HepG2 (cell line): Measurements from ENCODE around the gene NCKAP1. TPM values are rescaled to one million over a fixed set of nuclear protein-coding genes. Genes with fewer than 3 reads are reported as not detected.
"Not testable (repeated sequence)": the region's sequence is repeated elsewhere in the genome, so short reads cannot be mapped to it uniquely, and the experiment has no call there.

ENCODE experiments used
- ATAC-seq: fragments of 200-7000 bp; cut with Tn5 transposase; 3 replicates; pipeline ENCODE4 v1.9.1; 2020; ENCODE audit warnings: mild to moderate bottlenecking, moderate library complexity
- BruUV-seq: library from RNA; stranded (reverse); fragments of 400-500 nt; replicated peaks from 2 replicates; lab custom pipeline; 2021; lab: Mats Ljungman, UMichigan
- CTCF ChIA-PET: fragments of 300-600 bp; formaldehyde crosslinking; extraction: SDS; loops from one replicate; lab custom pipeline; 2021; ENCODE audit warnings: low total read pairs, inconsistent platforms, low intra/inter-chr PET ratio; lab: Yijun Ruan, JAX
- POLR2A ChIA-PET: fragments of 350-600 bp; sonication (Branson Sonifier 250); formaldehyde crosslinking; loops from one replicate; lab custom pipeline; 2020; ENCODE audit warnings: antibody characterized with exemption, inconsistent platforms; lab: Yijun Ruan, JAX
- DNase-seq: peaks from one replicate; pipeline ENCODE4 v3.0.0-alpha.2; 2015; ENCODE audit warnings: low spot score
- FAIRE-seq: peaks from 3 replicates; lab custom pipeline; 2011; peaks lifted over from hg19 to GRCh38; lab: Jason Lieb, UNC
- H2AFZ ChIP-seq: one replicate; pipeline ENCODE4 v1.6.1; 2011; ENCODE audit warnings: low read length, inconsistent platforms
- H3K27ac ChIP-seq: fragments of 300-600 bp; 3 replicates; pipeline ENCODE4 v1.8.0; 2011; ENCODE audit warnings: mixed run types, mild to moderate bottlenecking, mixed read lengths, low read length, inconsistent platforms; ENCODE audit not compliant: insufficient read depth; ENCODE audit errors: extremely low read length
- H3K27me3 ChIP-seq, 2 experiments: fragments of 200-600 bp in 1 of 2; 2 replicates in 1 of 2; 3 replicates in 1 of 2; pipeline versions ENCODE4 v1.6.0 to v1.8.0; 2011; ENCODE audit warnings: low read length in 2 of 2, mild to moderate bottlenecking in 2 of 2, moderate library complexity in 2 of 2, inconsistent platforms in 1 of 2; ENCODE audit not compliant: insufficient read depth in 2 of 2, control insufficient read depth in 1 of 2
- H3K36me3 ChIP-seq, 2 experiments: fragments of 200-600 bp in 1 of 2; replicated peaks in 1 of 2; 2 replicates in 1 of 2; 3 replicates in 1 of 2; pipeline versions ENCODE4 v1.5.1 to v1.8.0; 2011; ENCODE audit warnings: low read length in 2 of 2, inconsistent platforms in 1 of 2; ENCODE audit not compliant: insufficient read depth in 2 of 2, control insufficient read depth in 1 of 2
- H3K4me1 ChIP-seq: 2 replicates; pipeline ENCODE4 v1.5.1; 2012; ENCODE audit warnings: low read length, inconsistent platforms; ENCODE audit not compliant: insufficient read depth
- H3K4me2 ChIP-seq: 2 replicates; pipeline ENCODE4 v1.6.0; 2011; ENCODE audit warnings: low read depth, low read length, inconsistent platforms
- H3K4me3 ChIP-seq, 3 experiments: fragments of 200-600 bp in 1 of 3; sonication (generic), shearing (Covaris generic) in 1 of 3; replicated peaks in 1 of 3; 2 replicates each; pipeline ENCODE4 v1.5.1; 2011 to 2016; ENCODE audit warnings: low read length in 3 of 3, inconsistent platforms in 2 of 3, low read depth in 2 of 3, mild to moderate bottlenecking in 2 of 3, control low read depth in 1 of 3, mixed read lengths in 1 of 3; ENCODE audit not compliant: insufficient read depth in 1 of 3
- H3K79me2 ChIP-seq: one replicate; pipeline ENCODE4 v1.6.1; 2011; ENCODE audit warnings: low read length, inconsistent platforms; ENCODE audit not compliant: insufficient read depth
- H3K9ac ChIP-seq: 2 replicates; pipeline ENCODE4 v1.6.0; 2011; ENCODE audit warnings: mild to moderate bottlenecking, low read depth, low read length, inconsistent platforms; ENCODE audit not compliant: insufficient read depth
- H3K9me3 ChIP-seq: 2 replicates; pipeline ENCODE4 v1.5.1; 2012; ENCODE audit warnings: mild to moderate bottlenecking, low read length
- H4K20me1 ChIP-seq: 2 replicates; pipeline ENCODE4 v1.6.0; 2011; ENCODE audit warnings: inconsistent platforms, mild to moderate bottlenecking, low read length, moderate library complexity; ENCODE audit not compliant: insufficient read depth
- CC2D1A ChIP-seq: sonication (generic); formaldehyde crosslinking; IDR thresholded peaks from 2 replicates; pipeline ENCODE4 v1.8.1; 2023; ENCODE audit warnings: mild to moderate bottlenecking, missing genetic modification reagents
- GMEB2 ChIP-seq: IDR thresholded peaks from 2 replicates; pipeline ENCODE4 v1.6.1; 2016; ENCODE audit warnings: missing biosample characterization, missing genetic modification reagents, low read depth
- HMG20B ChIP-seq: conservative IDR thresholded peaks from 2 replicates; pipeline ENCODE4 v1.6.1; 2016; ENCODE audit warnings: missing genetic modification reagents, missing compliant biosample characterization
- RFX3 ChIP-seq: IDR thresholded peaks from 2 replicates; pipeline ENCODE4 v1.6.1; 2016; ENCODE audit warnings: missing biosample characterization, missing genetic modification reagents
- SIN3A ChIP-seq: IDR thresholded peaks from 2 replicates; pipeline ENCODE4 v1.6.1; 2011; ENCODE audit warnings: low read depth, mild to moderate bottlenecking, control low read depth, low read length, borderline replicate concordance
- ZNF562 ChIP-seq: sonication (generic); formaldehyde crosslinking; IDR thresholded peaks from 2 replicates; pipeline ENCODE4 v1.8.0; 2022; ENCODE audit warnings: missing genetic modification reagents, borderline replicate concordance
- ZNF737 ChIP-seq: sonication (generic); formaldehyde crosslinking; IDR thresholded peaks from 2 replicates; pipeline ENCODE4 v1.5.0; 2020; ENCODE audit warnings: missing genetic modification reagents, mild to moderate bottlenecking, borderline replicate concordance
- ZNF75D ChIP-seq: sonication (generic); formaldehyde crosslinking; IDR thresholded peaks from 2 replicates; pipeline ENCODE4 v1.8.1; 2023; ENCODE audit warnings: missing genetic modification reagents, mild to moderate bottlenecking, borderline replicate concordance
- WGBS: methylation state at CpG from one replicate; pipeline ENCODE4 v1.1.6; 2017; ENCODE audit warnings: low lambda C conversion rate; 5-methylcytosine and 5-hydroxymethylcytosine counted together
- in situ Hi-C: cut with HindIII; loops from 2 replicates; pipeline ENCODE4 v1.10.0; 2017; ENCODE audit warnings: low pct_unique_long_range_greater_than_20kb; ENCODE audit not compliant: extremely low pct_ligation_motif_present
- intact Hi-C: fragments of 100-400 bp; cut with micrococcal nuclease; formaldehyde crosslinking; loops from one replicate; pipeline ENCODE4 v1.10.0; 2022; ENCODE audit not compliant: unreplicated experiment
- polyA plus RNA-seq, 8 experiments: library from polyadenylated mRNA; depleted of rRNA in 3 of 8; stranded (reverse) in 7 of 8; unstranded in 1 of 8; fragments of >200 nt; fragmentation: Illumina TruSeq in 4 of 8; extraction: Trizol in 4 of 8; gene quantifications; 2 replicates each; pipeline versions ENCODE4 v1.2.1 to v1.2.3, GENCODE V29; 2011 to 2016; ENCODE audit warnings: low read depth in 4 of 8, missing spikeins in 1 of 8, mixed read lengths in 1 of 8; ENCODE audit not compliant: insufficient read depth in 1 of 8
- total RNA-seq, 5 experiments: library from RNA; depleted of rRNA; stranded (reverse); fragments of >200 nt; fragmentation: Illumina TruSeq; extraction: Trizol; gene quantifications; 2 replicates each; pipeline ENCODE4 v1.2.3, GENCODE V29; 2016; ENCODE audit warnings: low read depth in 1 of 5
- TF ChIP-seq, protein P1 (sequence below): sonication (generic); formaldehyde crosslinking; IDR thresholded peaks from 2 replicates; pipeline ENCODE4 v1.4.0; 2020; ENCODE audit warnings: low read depth, missing genetic modification reagents

Gene NCKAP1
- total and polyA plus RNA-seq, 2 of the 13 experiments (the other 11 are each of a cell fraction or from before 2014, with no cell fraction given), result 72.1 to 96.3 TPM

DNA sequence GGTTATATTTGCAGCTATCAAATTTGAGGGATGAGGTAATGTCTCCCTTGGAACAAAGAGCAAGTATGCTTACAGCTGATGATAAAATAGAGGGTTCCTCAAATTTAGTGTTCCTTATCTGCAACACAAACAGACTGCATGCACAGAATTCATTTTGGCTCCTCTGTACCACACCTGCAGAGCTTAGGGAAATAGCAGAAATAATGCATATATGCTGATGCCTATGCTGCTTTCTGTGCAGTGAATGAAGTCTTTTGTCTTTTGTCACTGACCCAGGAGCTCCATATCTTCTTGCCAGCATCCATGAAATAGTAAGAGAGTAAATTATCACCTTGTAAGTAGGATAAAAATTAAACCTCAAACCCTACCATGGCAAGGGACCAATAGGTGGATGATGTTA, 69.8 kb downstream of the NCKAP1 start:
- peaks cover 3% of the 10 kb centered on the region for H3K79me2 ChIP-seq
- ChIA-PET POLR2A (no interaction called here), CTCF (no interaction called here)
- no peaks in the 10 kb centered on the region for H3K27me3 ChIP-seq
- ATAC-seq (no peak), FAIRE-seq (no peak), DNase-seq (no peak)
- peaks cover 4 to 48% of the 10 kb centered on the region in 2 experiments for H3K36me3 ChIP-seq
- BruUV-seq, result no TSS peak
- no peak overlapping the region for H3K4me3 ChIP-seq
- no peak overlapping the region for H3K9ac ChIP-seq
- peaks cover 9% of the 10 kb centered on the region for H3K4me1 ChIP-seq
- no peaks in the 10 kb centered on the region for H4K20me1 ChIP-seq
- no peak for TF ChIP-seq CC2D1A (CRISPR knock-in tag)
- no peak for TF ChIP-seq HMG20B (CRISPR knock-in tag)
- no peak for TF ChIP-seq GMEB2 (CRISPR knock-in tag)
- no peak for TF ChIP-seq RFX3 (CRISPR knock-in tag)
- no peak for TF ChIP-seq ZNF737 (CRISPR knock-in tag)
- no peak for TF ChIP-seq ZNF75D
- TF ChIP-seq SIN3A, result no peak
- TF ChIP-seq, protein P1, sequence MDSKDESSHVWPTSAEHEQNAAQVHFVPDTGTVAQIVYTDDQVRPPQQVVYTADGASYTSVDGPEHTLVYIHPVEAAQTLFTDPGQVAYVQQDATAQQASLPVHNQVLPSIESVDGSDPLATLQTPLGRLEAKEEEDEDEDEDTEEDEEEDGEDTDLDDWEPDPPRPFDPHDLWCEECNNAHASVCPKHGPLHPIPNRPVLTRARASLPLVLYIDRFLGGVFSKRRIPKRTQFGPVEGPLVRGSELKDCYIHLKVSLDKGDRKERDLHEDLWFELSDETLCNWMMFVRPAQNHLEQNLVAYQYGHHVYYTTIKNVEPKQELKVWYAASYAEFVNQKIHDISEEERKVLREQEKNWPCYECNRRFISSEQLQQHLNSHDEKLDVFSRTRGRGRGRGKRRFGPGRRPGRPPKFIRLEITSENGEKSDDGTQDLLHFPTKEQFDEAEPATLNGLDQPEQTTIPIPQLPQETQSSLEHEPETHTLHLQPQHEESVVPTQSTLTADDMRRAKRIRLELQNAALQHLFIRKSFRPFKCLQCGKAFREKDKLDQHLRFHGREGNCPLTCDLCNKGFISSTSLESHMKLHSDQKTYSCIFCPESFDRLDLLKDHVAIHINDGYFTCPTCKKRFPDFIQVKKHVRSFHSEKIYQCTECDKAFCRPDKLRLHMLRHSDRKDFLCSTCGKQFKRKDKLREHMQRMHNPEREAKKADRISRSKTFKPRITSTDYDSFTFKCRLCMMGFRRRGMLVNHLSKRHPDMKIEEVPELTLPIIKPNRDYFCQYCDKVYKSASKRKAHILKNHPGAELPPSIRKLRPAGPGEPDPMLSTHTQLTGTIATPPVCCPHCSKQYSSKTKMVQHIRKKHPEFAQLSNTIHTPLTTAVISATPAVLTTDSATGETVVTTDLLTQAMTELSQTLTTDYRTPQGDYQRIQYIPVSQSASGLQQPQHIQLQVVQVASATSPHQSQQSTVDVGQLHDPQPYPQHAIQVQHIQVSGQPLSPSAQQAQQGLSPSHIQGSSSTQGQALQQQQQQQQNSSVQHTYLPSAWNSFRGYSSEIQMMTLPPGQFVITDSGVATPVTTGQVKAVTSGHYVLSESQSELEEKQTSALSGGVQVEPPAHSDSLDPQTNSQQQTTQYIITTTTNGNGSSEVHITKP (CRISPR knock-in tag), result no peak
- no peak for TF ChIP-seq ZNF562
- intact Hi-C loops (no loop called here), in situ Hi-C loops (no loop called here)
- no peak overlapping the region for H2AFZ ChIP-seq
- no peak overlapping the region for H3K4me2 ChIP-seq
- no peak overlapping the region for H3K27ac ChIP-seq
- H3K9me3 ChIP-seq, result no peaks in the 10 kb centered on the region

- CTCF ChIA-PET, intact Hi-C loops, POLR2A ChIA-PET, H3K4me3 ChIP-seq, H3K9me3 ChIP-seq, H3K27me3 ChIP-seq, H3K9ac ChIP-seq, in situ Hi-C loops, ATAC-seq, H2AFZ ChIP-seq, H3K4me1 ChIP-seq, H4K20me1 ChIP-seq, BruUV-seq, DNase-seq, H3K4me2 ChIP-seq, H3K79me2 ChIP-seq, H3K27ac ChIP-seq, FAIRE-seq: not testable (repeated sequence)
- peaks cover 7 to 46% of the 10 kb centered on the region in 2 experiments for H3K36me3 ChIP-seq
- 98% methylated on average over 8 of the region's 8 CpGs for WGBS
Observed at GRCh38 chr2:182966356-182966755, 71.9 kb downstream of the NCKAP1 start.
